ENCODE measurements around the gene ATP13A3.
"Not testable (repeated sequence)": the region's sequence is repeated elsewhere in the genome, so short reads cannot be mapped to it uniquely, and the experiment has no call there.

Gene ATP13A3

GRCh38 chr3:194486540-194487288 lies at the start of gene ATP13A3:
TSS of gene ATP13A3 (minus strand) at chr3:194487002. CDS start at chr3:194462190, 24,812 bp downstream.
- Histone ChIP-seq H3K9ac (ENCODE audit: low read depth, low read length) (peak within 1 kb of the TSS; percentile 60; the same call in 1 of the 2 replicates), H3K36me3 (ENCODE audit: control insufficient read depth, insufficient read depth, low read length) (peaks cover 9% of the 10 kb centered on the region), H3K9me3 (ENCODE audit: control insufficient read depth, insufficient read depth, low read length) (no peaks in the 10 kb centered on the region), H3K4me1 (ENCODE audit: control insufficient read depth, insufficient read depth, low read length) (peaks cover 10% of the 10 kb centered on the region; the same call in 1 of the 2 replicates), H3K27ac (ENCODE audit: low read depth, low read length) (peak within 1 kb of the TSS; percentile 85), H3K27me3 (ENCODE audit: control insufficient read depth, insufficient read depth, low read length) (peaks cover 4% of the 10 kb centered on the region; the same call in 1 of the 2 replicates), H3K4me3 (ENCODE audit: low read depth, low read length) (peak within 1 kb of the TSS; percentile 97)

GRCh38 chr3:194535199-194535598 lies 48.4 kb upstream of the ATP13A3 start:
- not testable (repeated sequence) for H3K4me1 ChIP-seq (ENCODE audit: control insufficient read depth, insufficient read depth, low read length); H3K4me3 ChIP-seq (ENCODE audit: low read depth, low read length); H3K27me3 ChIP-seq (ENCODE audit: control insufficient read depth, insufficient read depth, low read length); H3K9ac ChIP-seq (ENCODE audit: low read depth, low read length); H3K9me3 ChIP-seq (ENCODE audit: control insufficient read depth, insufficient read depth, low read length); H3K36me3 ChIP-seq (ENCODE audit: control insufficient read depth, insufficient read depth, low read length); H3K27ac ChIP-seq (ENCODE audit: low read depth, low read length)

GRCh38 chr3:194534243-194534642 lies 47.4 kb upstream of the ATP13A3 start:
- Histone ChIP-seq H3K9me3 (ENCODE audit: control insufficient read depth, insufficient read depth, low read length) (peaks cover 7% of the 10 kb centered on the region; the same call in 1 of the 2 replicates), H3K27ac (ENCODE audit: low read depth, low read length) (no peak overlapping the region), H3K27me3 (ENCODE audit: control insufficient read depth, insufficient read depth, low read length) (no peaks in the 10 kb centered on the region), H3K4me3 (ENCODE audit: low read depth, low read length) (no peak overlapping the region), H3K4me1 (ENCODE audit: control insufficient read depth, insufficient read depth, low read length) (no peaks in the 10 kb centered on the region), H3K9ac (ENCODE audit: low read depth, low read length) (no peak overlapping the region), H3K36me3 (ENCODE audit: control insufficient read depth, insufficient read depth, low read length) (no peaks in the 10 kb centered on the region)

- Histone ChIP-seq H3K4me3 (ENCODE audit: low read depth, low read length) (no peak overlapping the region), H3K27ac (ENCODE audit: low read depth, low read length) (no peak overlapping the region), H3K27me3 (ENCODE audit: control insufficient read depth, insufficient read depth, low read length) (no peaks in the 10 kb centered on the region), H3K9me3 (ENCODE audit: control insufficient read depth, insufficient read depth, low read length) (peaks cover 7% of the 10 kb centered on the region; the same call in 1 of the 2 replicates), H3K36me3 (ENCODE audit: control insufficient read depth, insufficient read depth, low read length) (no peaks in the 10 kb centered on the region), H3K9ac (ENCODE audit: low read depth, low read length) (no peak overlapping the region), H3K4me1 (ENCODE audit: control insufficient read depth, insufficient read depth, low read length) (no peaks in the 10 kb centered on the region)
Measured at GRCh38 chr3:194532591-194532990, 45.8 kb upstream of the ATP13A3 start.

GRCh38 chr3:194527726-194528125 lies 40.9 kb upstream of the ATP13A3 start:
- Histone ChIP-seq H3K9me3 (ENCODE audit: control insufficient read depth, insufficient read depth, low read length) (no peaks in the 10 kb centered on the region), H3K4me3 (ENCODE audit: low read depth, low read length) (no peak overlapping the region), H3K27me3 (ENCODE audit: control insufficient read depth, insufficient read depth, low read length) (no peaks in the 10 kb centered on the region), H3K27ac (ENCODE audit: low read depth, low read length) (no peak overlapping the region), H3K36me3 (ENCODE audit: control insufficient read depth, insufficient read depth, low read length) (no peaks in the 10 kb centered on the region), H3K4me1 (ENCODE audit: control insufficient read depth, insufficient read depth, low read length) (no peaks in the 10 kb centered on the region), H3K9ac (ENCODE audit: low read depth, low read length) (no peak overlapping the region)

- no peaks in the 10 kb centered on the region for H3K4me1 ChIP-seq (ENCODE audit: control insufficient read depth, insufficient read depth, low read length)
- no peak overlapping the region for H3K9ac ChIP-seq (ENCODE audit: low read depth, low read length)
- no peaks in the 10 kb centered on the region for H3K36me3 ChIP-seq (ENCODE audit: control insufficient read depth, insufficient read depth, low read length)
- no peaks in the 10 kb centered on the region for H3K9me3 ChIP-seq (ENCODE audit: control insufficient read depth, insufficient read depth, low read length)
- no peak overlapping the region for H3K4me3 ChIP-seq (ENCODE audit: low read depth, low read length)
- no peak overlapping the region for H3K27ac ChIP-seq (ENCODE audit: low read depth, low read length)
- H3K27me3 ChIP-seq (ENCODE audit: control insufficient read depth, insufficient read depth, low read length) = no peaks in the 10 kb centered on the region
Measured at GRCh38 chr3:194526164-194526563, 39.4 kb upstream of the ATP13A3 start.

GRCh38 chr3:194522579-194523046 lies 35.8 kb upstream of the ATP13A3 start:
- H3K4me1 ChIP-seq (ENCODE audit: control insufficient read depth, insufficient read depth, low read length) = no peaks in the 10 kb centered on the region
- no peak overlapping the region for H3K4me3 ChIP-seq (ENCODE audit: low read depth, low read length)
- H3K9me3 ChIP-seq (ENCODE audit: control insufficient read depth, insufficient read depth, low read length) = no peaks in the 10 kb centered on the region
- no peaks in the 10 kb centered on the region for H3K36me3 ChIP-seq (ENCODE audit: control insufficient read depth, insufficient read depth, low read length)
- H3K27ac ChIP-seq (ENCODE audit: low read depth, low read length) = no peak overlapping the region
- no peaks in the 10 kb centered on the region for H3K27me3 ChIP-seq (ENCODE audit: control insufficient read depth, insufficient read depth, low read length)
- no peak overlapping the region for H3K9ac ChIP-seq (ENCODE audit: low read depth, low read length)

- Histone ChIP-seq H3K4me1 (ENCODE audit: control insufficient read depth, insufficient read depth, low read length) (no peaks in the 10 kb centered on the region), H3K27me3 (ENCODE audit: control insufficient read depth, insufficient read depth, low read length) (no peaks in the 10 kb centered on the region), H3K36me3 (ENCODE audit: control insufficient read depth, insufficient read depth, low read length) (no peaks in the 10 kb centered on the region), H3K9ac (ENCODE audit: low read depth, low read length) (no peak overlapping the region), H3K9me3 (ENCODE audit: control insufficient read depth, insufficient read depth, low read length) (no peaks in the 10 kb centered on the region), H3K4me3 (ENCODE audit: low read depth, low read length) (no peak overlapping the region), H3K27ac (ENCODE audit: low read depth, low read length) (peak overlapping the region; percentile 21)
Measured at GRCh38 chr3:194521510-194522260, 34.9 kb upstream of the ATP13A3 start.

- H3K4me1 ChIP-seq (ENCODE audit: control insufficient read depth, insufficient read depth, low read length) = not testable (repeated sequence)
- H3K27ac ChIP-seq (ENCODE audit: low read depth, low read length) = peak overlapping the region; percentile 21
Measured at GRCh38 chr3:194520682-194521162, 33.9 kb upstream of the ATP13A3 start.

GRCh38 chr3:194520201-194520600 lies 33.4 kb upstream of the ATP13A3 start:
- not testable (repeated sequence) for H3K4me3 ChIP-seq (ENCODE audit: low read depth, low read length); H3K36me3 ChIP-seq (ENCODE audit: control insufficient read depth, insufficient read depth, low read length); H3K27me3 ChIP-seq (ENCODE audit: control insufficient read depth, insufficient read depth, low read length); H3K9me3 ChIP-seq (ENCODE audit: control insufficient read depth, insufficient read depth, low read length); H3K9ac ChIP-seq (ENCODE audit: low read depth, low read length); H3K4me1 ChIP-seq (ENCODE audit: control insufficient read depth, insufficient read depth, low read length)
- peak overlapping the region; percentile 59 for H3K27ac ChIP-seq (ENCODE audit: low read depth, low read length)

More at GRCh38 chr3:194520682-194521162, 33.9 kb upstream of the ATP13A3 start:
- not testable (repeated sequence) for H3K9me3 ChIP-seq (ENCODE audit: control insufficient read depth, insufficient read depth, low read length); H3K9ac ChIP-seq (ENCODE audit: low read depth, low read length); H3K27me3 ChIP-seq (ENCODE audit: control insufficient read depth, insufficient read depth, low read length); H3K36me3 ChIP-seq (ENCODE audit: control insufficient read depth, insufficient read depth, low read length); H3K4me3 ChIP-seq (ENCODE audit: low read depth, low read length)

- Histone ChIP-seq H3K27ac (ENCODE audit: low read depth, low read length) (no peak overlapping the region), H3K9me3 (ENCODE audit: control insufficient read depth, insufficient read depth, low read length) (no peaks in the 10 kb centered on the region), H3K4me3 (ENCODE audit: low read depth, low read length) (no peak overlapping the region), H3K36me3 (ENCODE audit: control insufficient read depth, insufficient read depth, low read length) (no peaks in the 10 kb centered on the region), H3K9ac (ENCODE audit: low read depth, low read length) (no peak overlapping the region), H3K4me1 (ENCODE audit: control insufficient read depth, insufficient read depth, low read length) (no peaks in the 10 kb centered on the region), H3K27me3 (ENCODE audit: control insufficient read depth, insufficient read depth, low read length) (no peaks in the 10 kb centered on the region)
Measured at GRCh38 chr3:194518652-194519051, 31.9 kb upstream of the ATP13A3 start.

Measured in HUES48 (cell line).